ENCODE results near the gene SLC5A4.

Gene SLC5A4

GRCh38 chr22:32233091-32233490 is 22.1 kb downstream of the SLC5A4 start:
- DNase-seq (ENCODE audit: low read depth in 1 of 2, low spot score in 1 of 2): no peak

- DNase-seq (ENCODE audit: low read depth in 1 of 2, low spot score in 1 of 2): no peak
These were observed 22.8 kb downstream of the SLC5A4 start for GRCh38 chr22:32232191-32232830.

GRCh38 chr22:32226326-32227104 is 28.6 kb downstream of the SLC5A4 start:
- no peak for DNase-seq (ENCODE audit: low read depth in 1 of 2, low spot score in 1 of 2)

GRCh38 chr22:32222991-32223390 is 32.2 kb downstream of the SLC5A4 start:
- DNase-seq (ENCODE audit: low read depth in 1 of 2, low spot score in 1 of 2): no peak

GRCh38 chr22:32219026-32219425 is 36.1 kb downstream of the SLC5A4 start:
- no peak for DNase-seq (ENCODE audit: low read depth in 1 of 2, low spot score in 1 of 2)

GRCh38 chr22:32218470-32218869 is 36.7 kb downstream of the SLC5A4 start:
- no peak for DNase-seq (ENCODE audit: low read depth in 1 of 2, low spot score in 1 of 2)

GRCh38 chr22:32217465-32217864 is 37.7 kb downstream of the SLC5A4 start:
- DNase-seq (ENCODE audit: low read depth in 1 of 2, low spot score in 1 of 2): no peak

GRCh38 chr22:32216911-32217310 is 38.2 kb downstream of the SLC5A4 start:
- no peak for DNase-seq (ENCODE audit: low read depth in 1 of 2, low spot score in 1 of 2)

GRCh38 chr22:32211011-32211410 is 44.1 kb downstream of the SLC5A4 start:
- no peak for DNase-seq (ENCODE audit: low read depth in 1 of 2, low spot score in 1 of 2)

GRCh38 chr22:32208681-32209080 is 46.5 kb downstream of the SLC5A4 start:
- no peak for DNase-seq (ENCODE audit: low read depth in 1 of 2, low spot score in 1 of 2)

- DNase-seq (ENCODE audit: low read depth in 1 of 2, low spot score in 1 of 2): no peak
These were observed 47.1 kb downstream of the SLC5A4 start for GRCh38 chr22:32207971-32208480.

GRCh38 chr22:32206774-32207758 is 48.1 kb downstream of the SLC5A4 start:
- no peak for DNase-seq (ENCODE audit: low read depth in 1 of 2, low spot score in 1 of 2)

- DNase-seq (ENCODE audit: low read depth in 1 of 2, low spot score in 1 of 2): no peak
These were observed 49.0 kb downstream of the SLC5A4 start for GRCh38 chr22:32205974-32206773.

- DNase-seq (ENCODE audit: low read depth in 1 of 2, low spot score in 1 of 2): peak in 1 of 2 donors; percentile 21
These were observed 50.1 kb downstream of the SLC5A4 start, which contains the start of gene RFPL2 for GRCh38 chr22:32204856-32205722. RFPL2 (minus strand) TSS chr22:32205073; CDS start chr22:32202451, 2,622 bp downstream.

GRCh38 chr22:32204040-32204855 is 50.9 kb downstream of the SLC5A4 start:
- no peak for DNase-seq (ENCODE audit: low read depth in 1 of 2, low spot score in 1 of 2)

GRCh38 chr22:32203181-32204039 is 51.7 kb downstream of the SLC5A4 start:
- DNase-seq (ENCODE audit: low read depth in 1 of 2, low spot score in 1 of 2): no peak

GRCh38 chr22:32202539-32203180 is 52.5 kb downstream of the SLC5A4 start:
- no peak for DNase-seq (ENCODE audit: low read depth in 1 of 2, low spot score in 1 of 2)

Measured in activated CD4-positive, alpha-beta T cell treated with anti-CD3 and anti-CD28 coated beads, Interleukin-2, amount 50 U/mL, for 24 hours (primary cell).